Left ventricle myocardium inferior (tissue), 1 donor: Measurements from ENCODE around the gene CYB5R2. TPM values are rescaled to one million over a fixed set of nuclear protein-coding genes. Genes with fewer than 3 reads are reported as not detected.
A peak's percentile ranks its signal among the peaks of the same experiment; 100 is the strongest.

ENCODE experiments used
- DNase-seq: peaks from one replicate; pipeline ENCODE4 v3.0.0-alpha.2; 2020
- H3K27ac ChIP-seq: fragments of 200-600 bp; replicated peaks from 2 replicates; pipeline ENCODE4 v1.8.0; 2021
- H3K27me3 ChIP-seq: fragments of 200-600 bp; 2 replicates; pipeline ENCODE4 v1.8.0; 2021; ENCODE audit warnings: low read depth
- H3K36me3 ChIP-seq: fragments of 200-600 bp; 2 replicates; pipeline ENCODE4 v1.8.0; 2021
- H3K4me1 ChIP-seq: fragments of 200-600 bp; 2 replicates; pipeline ENCODE4 v1.8.0; 2021
- H3K4me3 ChIP-seq: fragments of 200-600 bp; 2 replicates; pipeline ENCODE4 v1.8.0; 2021; ENCODE audit warnings: mild to moderate bottlenecking, moderate library complexity
- H3K9me3 ChIP-seq: fragments of 200-600 bp; replicated peaks from 2 replicates; pipeline ENCODE4 v1.8.0; 2021
- CTCF ChIP-seq: fragments of 200-600 bp; IDR thresholded peaks from 2 replicates; pipeline ENCODE4 v1.8.0; 2021; ENCODE audit warnings: antibody characterized with exemption, mild to moderate bottlenecking, borderline replicate concordance
- intact Hi-C: fragments of 100-400 bp; cut with micrococcal nuclease; formaldehyde crosslinking; loops from one replicate; pipeline ENCODE4 v1.11.0; 2022
- total RNA-seq: library from RNA; stranded (reverse); fragmentation: NEBNext Ultra II Directional; extraction: Animal tissue kit (Norgen Biotek cat#: 25700); gene quantifications from one replicate; pipeline ENCODE4 v1.2.1, GENCODE V29; 2021
- donor health status: DM: no; HTN: yes; CAD: no; lungs with severe emphysema.

CYB5R2 gene
- total RNA-seq, 1 donor from 2014 or later, result 1.8 TPM

GRCh38 chr11:7688238-7688826 is 15.0 kb upstream of the CYB5R2 start:
- intact Hi-C loops, result no loop called here
- Histone ChIP-seq H3K4me3 (no peak overlapping the region), H3K4me1 (no peaks in the 10 kb centered on the region), H3K27ac (no peak overlapping the region), H3K36me3 (no peaks in the 10 kb centered on the region), H3K27me3 (peaks cover 33% of the 10 kb centered on the region), H3K9me3 (no peaks in the 10 kb centered on the region)
- no peak for DNase-seq
- peak; percentile 82 for TF ChIP-seq CTCF

GRCh38 chr11:7687386-7687785 is 14.1 kb upstream of the CYB5R2 start:
- intact Hi-C loops, result no loop called here

GRCh38 chr11:7686761-7687160 is 13.5 kb upstream of the CYB5R2 start:
- TF ChIP-seq CTCF, result no peak
- no peak overlapping the region for H3K4me3 ChIP-seq
- intact Hi-C loops, result no loop called here

More at GRCh38 chr11:7687386-7687785, 14.1 kb upstream of the CYB5R2 start:
- Histone ChIP-seq H3K9me3 (no peaks in the 10 kb centered on the region), H3K4me3 (no peak overlapping the region), H3K36me3 (no peaks in the 10 kb centered on the region), H3K4me1 (no peaks in the 10 kb centered on the region), H3K27me3 (peaks cover 23% of the 10 kb centered on the region), H3K27ac (no peak overlapping the region)
- no peak for DNase-seq
- TF ChIP-seq CTCF, result no peak

GRCh38 chr11:7683571-7683970 is 10.3 kb upstream of the CYB5R2 start:
- DNase-seq, result no peak
- no peak for TF ChIP-seq CTCF
- H3K27ac ChIP-seq, result no peak overlapping the region
- H3K9me3 ChIP-seq, result no peaks in the 10 kb centered on the region
- intact Hi-C loops, result no loop called here
- no peaks in the 10 kb centered on the region for H3K36me3 ChIP-seq
- H3K4me3 ChIP-seq, result no peak overlapping the region
- H3K4me1 ChIP-seq, result no peaks in the 10 kb centered on the region
- peaks cover 16% of the 10 kb centered on the region for H3K27me3 ChIP-seq

More at GRCh38 chr11:7686761-7687160, 13.5 kb upstream of the CYB5R2 start:
- no peak overlapping the region for H3K27ac ChIP-seq
- no peaks in the 10 kb centered on the region for H3K36me3 ChIP-seq
- H3K27me3 ChIP-seq, result peaks cover 19% of the 10 kb centered on the region
- no peaks in the 10 kb centered on the region for H3K9me3 ChIP-seq
- no peaks in the 10 kb centered on the region for H3K4me1 ChIP-seq
- DNase-seq, result no peak

GRCh38 chr11:7677796-7678201 is 4.5 kb upstream of the CYB5R2 start:
- DNase-seq, result no peak
- peaks cover 32% of the 10 kb centered on the region for H3K27me3 ChIP-seq

More at GRCh38 chr11:7677796-7678201, 4.5 kb upstream of the CYB5R2 start:
- Histone ChIP-seq H3K4me1 (peaks cover 18% of the 10 kb centered on the region), H3K9me3 (no peaks in the 10 kb centered on the region), H3K27ac (no peak overlapping the region), H3K36me3 (no peaks in the 10 kb centered on the region), H3K4me3 (no peak overlapping the region)
- no peak for TF ChIP-seq CTCF
- intact Hi-C loops, result no loop called here
